HG03108 (cell line): Measurements from ENCODE around the gene COA4.
A peak's percentile ranks its signal among the peaks of the same experiment; 100 is the strongest.
"Not testable (repeated sequence)": the region's sequence is repeated elsewhere in the genome, so short reads cannot be mapped to it uniquely, and the experiment has no call there.

Source experiments
- ATAC-seq: cut with Tn5 transposase; IDR thresholded peaks from one replicate; pipeline ENCODE4 v1.9.1; 2021; ENCODE audit warnings: moderate library complexity; ENCODE audit not compliant: unreplicated experiment

The COA4 gene

DNA sequence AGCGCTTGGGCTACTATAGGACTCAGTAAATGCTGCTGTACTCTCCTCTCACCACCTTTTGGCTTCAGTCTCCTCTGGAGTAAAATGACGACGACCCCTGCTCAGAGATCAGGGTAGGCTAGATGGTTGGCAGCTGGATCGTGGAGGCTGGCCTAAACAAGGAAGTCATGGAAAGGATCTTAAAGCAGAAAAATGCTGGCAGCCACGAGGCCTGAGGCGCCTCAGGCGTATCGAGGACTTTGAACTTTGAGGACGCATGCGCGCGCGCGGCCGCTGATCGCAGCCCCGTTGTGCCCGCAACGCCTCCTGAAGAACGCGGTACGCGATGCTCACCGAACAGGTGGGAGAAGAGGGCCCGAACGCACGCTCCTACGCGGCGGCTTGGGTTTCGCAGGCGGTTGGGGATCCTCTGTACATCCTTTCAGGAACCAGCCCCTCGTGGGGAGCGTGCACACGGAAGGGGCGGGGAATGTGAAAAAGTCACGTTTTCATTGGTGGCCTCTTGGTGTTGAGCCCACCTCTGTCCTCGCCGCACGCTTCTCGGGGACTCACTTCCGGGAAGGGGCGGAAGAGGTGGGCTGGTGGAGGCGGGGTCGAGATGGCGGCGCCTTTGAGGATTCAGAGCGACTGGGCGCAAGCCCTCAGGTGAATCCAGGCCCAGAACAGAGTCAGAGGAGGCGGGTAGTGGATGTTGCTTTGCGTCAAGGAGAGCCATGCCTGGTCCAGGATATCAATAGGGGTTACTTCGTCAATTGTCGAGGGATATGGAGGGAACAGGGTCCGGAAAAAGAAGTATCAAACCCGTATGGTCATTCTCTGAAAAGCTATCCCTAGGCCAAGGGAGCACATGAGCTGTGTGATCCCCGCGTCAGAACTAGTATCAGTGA lies at the start of gene COA4, which contains the start of gene PAAF1:
COA4 (minus strand) TSS at position 423 of the 887 bp plus-strand sequence. CDS start 3,468 bp downstream, outside the sequence.
PAAF1 (plus strand) TSS at position 576 of the 887 bp plus-strand sequence; CDS start at position 599, 23 bp downstream.
- peak; percentile 97 for ATAC-seq

DNA sequence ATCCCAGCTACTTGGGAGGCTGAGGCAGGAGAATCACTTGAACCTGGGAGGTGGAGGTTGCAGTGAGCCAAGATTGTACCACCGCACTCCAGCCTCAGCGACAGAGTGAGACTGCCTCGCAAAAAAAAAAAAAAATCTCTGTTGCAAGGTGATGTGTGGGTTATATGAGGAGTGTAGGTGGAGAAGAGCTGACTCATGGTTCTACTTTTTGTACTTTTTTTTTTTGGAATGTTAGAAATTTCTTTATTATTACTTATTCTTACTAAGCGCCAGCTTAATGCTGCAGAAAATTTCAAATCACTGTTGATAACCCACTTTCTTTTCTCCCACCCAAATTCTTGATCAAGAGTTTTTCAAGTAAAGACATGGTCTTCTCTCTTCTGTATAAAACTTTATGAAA lies 44.5 kb upstream of the COA4 start:
- no peak for ATAC-seq

DNA sequence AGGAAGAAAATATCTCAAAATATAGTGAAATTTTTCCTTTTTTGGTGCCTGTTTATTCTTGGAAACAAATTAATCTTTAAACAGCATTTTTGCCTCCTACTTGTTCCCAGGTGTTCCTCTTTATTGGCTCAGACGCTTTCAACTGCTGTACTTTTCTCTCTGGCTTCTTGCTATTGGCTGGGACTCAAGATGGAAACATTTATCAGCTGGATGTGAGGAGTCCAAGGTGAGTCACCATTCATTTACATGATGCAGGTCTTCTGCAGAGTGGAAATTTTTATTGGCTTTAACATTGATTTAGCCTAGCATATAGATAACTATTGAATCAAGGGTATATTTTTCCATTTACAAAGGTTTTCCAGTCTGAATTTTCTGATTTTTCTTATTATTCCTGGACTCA lies 39.8 kb upstream of the COA4 start:
- no peak for ATAC-seq

DNA sequence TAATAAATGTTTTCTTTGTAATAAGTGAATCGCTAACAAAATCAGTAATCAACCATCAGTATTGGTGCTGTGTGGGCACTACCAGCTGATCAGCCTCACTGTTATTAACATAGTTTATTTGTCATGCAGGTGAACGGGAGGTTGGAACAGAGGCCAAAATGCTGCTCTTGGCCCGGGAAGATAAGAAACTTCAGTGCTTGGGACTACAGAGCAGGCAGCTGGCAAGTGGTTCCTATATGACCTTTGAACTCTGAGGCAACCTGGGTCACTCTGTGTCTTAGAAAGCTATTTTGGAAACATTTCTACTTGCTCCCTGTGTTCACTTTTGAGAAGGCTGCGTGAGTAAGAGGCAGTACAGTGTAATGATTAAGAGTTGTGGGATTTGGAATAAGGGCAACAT lies 37.6 kb upstream of the COA4 start:
- no peak for ATAC-seq

DNA sequence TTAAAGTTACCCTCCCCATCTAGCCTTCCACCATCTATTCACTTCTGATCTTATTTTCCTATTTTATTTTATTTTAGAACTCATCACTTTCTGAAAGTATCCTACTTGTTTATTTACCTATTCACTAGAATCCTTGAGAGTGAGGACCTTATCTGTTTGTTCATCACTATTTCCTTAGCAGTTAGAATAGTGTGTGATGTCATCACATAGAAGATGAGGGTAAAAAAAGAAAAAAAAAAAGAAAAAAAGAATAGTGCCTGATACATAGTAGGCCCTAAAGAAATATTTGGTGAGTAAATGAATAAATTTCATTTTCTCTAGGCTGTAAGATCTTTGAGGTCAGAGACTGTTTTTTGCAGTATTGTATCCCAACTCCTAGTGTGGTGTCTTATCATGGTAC lies 36.8 kb upstream of the COA4 start:
- ATAC-seq: no peak

DNA sequence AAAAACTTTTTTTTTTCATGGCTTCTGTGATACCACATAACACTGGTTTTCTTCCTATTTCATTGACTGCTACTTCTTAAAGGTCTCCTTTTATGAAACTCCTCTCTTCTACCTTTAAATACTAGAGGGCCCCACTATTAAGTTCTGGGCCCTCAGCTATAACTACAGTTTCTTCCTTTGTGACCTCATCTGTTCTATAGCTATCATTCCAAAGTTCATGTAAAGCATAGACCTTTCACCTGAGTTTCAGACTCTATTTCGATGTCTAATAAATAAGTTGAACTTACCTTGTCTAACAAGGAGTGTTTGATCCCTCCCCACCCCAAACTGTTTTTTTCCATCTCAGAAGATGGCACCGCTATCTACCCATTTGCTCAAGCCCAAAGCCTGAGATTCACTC lies 35.4 kb upstream of the COA4 start:
- ATAC-seq: no peak

DNA sequence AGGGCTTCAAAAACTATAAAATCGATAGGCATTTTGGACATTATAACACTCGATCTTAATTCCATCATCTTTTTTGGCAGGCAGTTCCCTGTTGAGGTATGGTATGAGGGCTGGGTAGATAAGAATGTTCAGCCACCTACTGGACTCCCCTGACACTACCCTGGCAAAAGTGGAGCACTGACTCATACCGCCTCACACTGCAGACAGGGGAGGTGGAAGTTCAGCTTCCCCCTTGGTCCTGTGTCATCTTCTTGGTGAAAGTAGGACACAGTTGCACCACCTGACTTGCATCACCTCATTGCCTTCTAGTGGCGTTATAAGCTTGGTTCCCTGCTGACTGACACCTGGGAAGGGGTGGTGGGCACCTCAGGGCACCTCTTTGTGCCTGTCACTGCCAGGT lies 30.5 kb upstream of the COA4 start:
- ATAC-seq: no peak

DNA sequence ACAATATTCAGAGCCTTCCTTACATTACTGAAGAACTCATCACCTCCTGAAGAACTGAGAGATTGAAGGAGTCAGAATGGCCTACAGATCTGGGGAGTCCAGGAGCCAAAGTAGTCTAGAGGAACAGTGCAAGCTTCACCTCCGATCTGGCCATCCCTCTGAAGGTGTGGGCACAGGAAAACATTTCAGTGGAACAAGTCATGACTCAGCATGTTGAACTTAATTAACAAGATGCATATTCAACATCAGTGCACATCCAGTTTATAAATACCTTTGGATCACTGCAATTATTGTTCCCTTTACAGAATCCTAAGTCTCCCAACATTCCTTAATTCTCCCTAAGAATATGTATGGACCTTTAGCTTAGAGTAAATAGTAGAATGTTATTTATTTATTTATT lies 25.7 kb upstream of the COA4 start:
- ATAC-seq: no peak

DNA sequence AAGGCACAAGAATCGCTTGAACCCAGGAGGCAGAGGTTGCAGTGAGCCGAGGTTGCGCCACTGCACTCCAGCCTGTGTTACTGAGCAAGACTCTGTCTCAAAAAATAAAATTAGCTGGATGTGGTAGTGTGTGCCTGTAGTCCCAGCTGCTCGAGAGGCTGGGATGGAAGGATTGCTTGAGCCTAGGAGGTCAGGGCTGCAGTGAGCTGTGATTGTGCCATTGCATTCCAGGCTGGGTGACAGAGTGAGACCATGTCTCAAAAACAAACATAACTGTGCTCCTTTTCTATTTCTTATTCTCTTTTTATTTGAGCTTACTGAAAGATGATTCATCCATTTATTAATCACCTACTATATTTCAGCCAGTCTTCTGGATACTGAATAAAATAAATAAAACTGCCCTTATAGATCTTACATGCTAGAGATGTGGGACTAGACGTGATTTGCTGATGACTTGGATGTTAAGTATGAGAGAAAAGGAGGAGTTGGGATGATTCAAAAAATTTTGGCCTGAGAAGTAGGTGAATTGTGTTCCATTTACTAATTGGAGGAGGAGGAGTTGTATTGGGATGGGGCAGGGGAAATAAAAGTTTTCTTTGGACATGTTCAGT lies 18.2 kb upstream of the COA4 start:
- ATAC-seq: no peak

DNA sequence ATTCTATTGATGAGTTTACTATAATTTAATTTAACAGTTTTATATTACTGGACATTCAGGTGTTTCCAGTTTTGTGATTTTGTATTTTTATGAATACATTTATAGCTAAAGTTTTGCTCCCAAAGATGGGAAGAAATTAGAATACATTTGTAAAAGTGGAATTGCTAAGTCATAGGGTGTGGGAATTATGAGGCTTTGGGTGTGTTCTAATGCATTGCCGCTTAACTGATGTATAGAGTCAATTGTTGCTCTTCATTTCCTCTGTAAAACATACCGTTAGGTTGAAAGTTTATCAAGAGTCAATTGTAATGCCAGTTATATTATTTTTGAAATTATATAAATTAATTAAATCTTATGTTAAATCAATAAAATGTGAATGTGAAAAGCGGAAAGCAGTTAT lies 16.4 kb upstream of the COA4 start:
- no peak for ATAC-seq

DNA sequence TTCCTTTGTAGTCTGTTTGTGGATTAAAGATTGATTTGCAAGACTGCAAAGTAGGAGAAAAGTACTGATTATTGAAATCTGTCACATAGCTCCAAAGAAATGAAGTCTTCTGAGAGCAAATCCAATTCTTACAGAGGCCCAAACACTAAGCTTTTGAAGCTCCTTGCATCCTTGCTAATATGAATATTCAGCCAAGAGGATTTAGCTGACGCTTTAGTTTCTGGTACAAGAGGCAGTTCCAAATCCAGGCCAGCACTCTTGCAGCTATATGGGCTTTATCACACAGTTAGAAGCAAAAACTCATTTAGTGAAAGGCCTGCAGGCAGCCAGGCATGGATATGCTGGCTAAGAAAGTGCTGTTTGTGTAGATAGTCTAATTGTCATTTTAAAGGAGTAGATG lies 12.9 kb upstream of the COA4 start:
- ATAC-seq: no peak

DNA sequence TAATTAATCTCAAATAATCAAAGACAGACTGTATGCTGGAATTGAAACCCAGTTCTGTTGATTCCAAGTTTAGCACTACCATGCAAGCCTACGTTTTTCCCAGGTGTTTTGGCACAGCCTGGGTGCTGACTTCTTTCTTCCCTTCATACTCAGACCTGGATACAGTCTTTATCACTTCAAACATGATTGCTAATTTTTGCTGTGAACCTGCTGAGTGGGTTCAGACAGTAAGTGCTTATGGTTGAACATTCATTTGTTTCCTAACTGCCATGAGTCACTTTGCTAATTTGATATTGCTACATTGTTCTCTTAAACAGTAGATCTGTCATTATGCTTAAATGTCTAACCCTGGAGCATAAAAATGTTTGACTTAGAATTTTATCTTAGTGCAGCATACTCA lies 12.4 kb upstream of the COA4 start:
- ATAC-seq: no peak

DNA sequence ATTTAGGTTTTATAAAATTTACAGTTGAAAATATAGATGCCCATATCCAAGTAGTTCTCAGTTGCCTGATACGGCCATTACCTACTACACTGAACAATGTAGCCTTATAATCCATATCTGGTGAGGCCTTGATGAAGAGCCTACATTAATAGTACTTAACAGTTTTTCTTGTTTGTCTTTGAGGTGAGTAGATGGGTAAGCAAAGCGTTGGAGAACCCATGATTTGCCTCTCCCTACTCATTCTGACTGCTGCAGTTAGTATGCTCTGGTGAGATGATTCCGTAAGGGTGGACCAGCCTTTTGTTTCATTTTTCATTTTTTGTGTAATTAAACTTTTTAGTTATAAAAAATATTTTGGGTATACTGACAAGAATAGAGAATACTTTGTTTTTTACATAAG lies 11.6 kb upstream of the COA4 start:
- ATAC-seq: no peak

DNA sequence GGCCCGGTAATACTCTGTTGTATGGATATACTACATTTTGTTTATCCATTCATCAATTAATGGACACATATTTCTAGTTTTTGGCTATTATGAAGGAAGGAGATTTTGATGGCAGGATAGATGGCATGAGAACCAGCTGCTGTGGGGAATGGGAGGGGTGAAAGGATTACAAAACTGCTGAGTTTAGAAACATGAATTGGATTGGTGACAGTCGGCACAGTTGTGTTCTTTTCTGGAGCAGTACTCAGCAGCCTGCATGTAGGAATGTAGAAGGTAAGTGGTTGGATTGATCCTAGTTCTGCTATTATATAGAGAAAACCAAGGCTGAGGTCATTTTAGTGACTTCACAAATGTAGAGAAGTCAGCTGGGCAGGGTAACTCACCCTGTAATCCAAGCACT lies 7.2 kb upstream of the COA4 start:
- no peak for ATAC-seq

DNA sequence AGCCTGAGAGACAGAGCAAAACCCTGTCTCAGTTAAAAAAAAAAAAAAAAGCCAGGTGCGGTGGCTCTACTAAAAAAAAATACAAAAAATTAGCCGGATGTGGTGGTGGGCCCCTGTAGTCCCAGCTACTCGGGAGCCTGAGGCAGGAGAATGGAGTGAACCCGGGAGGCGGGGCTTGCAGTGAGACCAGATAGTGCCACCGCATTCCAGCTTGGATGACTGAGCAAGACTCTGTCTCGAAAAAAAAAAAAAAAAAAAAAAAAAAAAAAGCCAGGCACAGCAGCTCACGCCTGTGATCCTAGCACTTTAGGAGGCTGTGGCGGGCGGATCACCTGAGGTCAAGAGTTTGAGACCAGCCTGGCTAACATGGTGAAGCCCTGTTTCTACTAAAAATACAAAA lies 3.8 kb upstream of the COA4 start:
- not testable (repeated sequence) for ATAC-seq

DNA sequence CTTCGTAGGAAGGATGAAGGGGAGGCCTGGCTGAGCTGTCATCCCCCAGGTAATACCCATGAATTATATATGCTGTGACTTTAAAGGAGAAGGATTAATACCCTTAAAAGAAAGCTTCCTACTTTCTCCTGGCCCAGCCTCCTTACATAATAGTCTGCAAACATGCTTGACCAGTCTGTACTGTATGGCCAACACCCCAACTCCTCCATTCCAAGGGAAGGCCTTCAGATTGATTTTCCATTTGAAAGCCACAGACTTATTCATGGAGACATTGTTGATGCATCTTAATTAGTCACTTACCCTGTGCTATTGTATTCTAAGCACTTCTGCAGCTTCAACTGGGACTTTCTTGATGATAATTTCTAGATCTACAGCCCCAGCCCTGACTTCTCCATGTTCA lies 2.1 kb upstream of the COA4 start:
- ATAC-seq: no peak

DNA sequence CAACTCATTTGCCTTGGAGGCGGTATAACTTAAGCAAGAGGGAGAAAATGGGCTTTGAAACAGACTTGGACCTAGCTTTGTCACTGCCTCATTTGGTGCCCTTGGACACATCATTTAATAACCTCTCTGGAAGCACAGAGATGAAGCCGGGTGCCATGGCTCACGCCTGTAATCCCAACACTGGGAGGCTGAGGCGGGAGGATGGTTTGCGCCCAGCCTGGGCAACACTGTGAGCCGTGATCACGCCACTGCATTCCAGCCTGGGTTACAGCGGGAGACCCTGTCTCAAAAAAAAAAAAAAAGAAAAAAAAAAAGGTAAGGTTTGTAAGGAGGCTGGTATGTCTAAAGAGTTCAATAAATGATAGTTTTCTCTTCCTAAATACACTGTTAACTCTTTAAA lies 806 bp downstream of the COA4 start:
- ATAC-seq: no peak

DNA sequence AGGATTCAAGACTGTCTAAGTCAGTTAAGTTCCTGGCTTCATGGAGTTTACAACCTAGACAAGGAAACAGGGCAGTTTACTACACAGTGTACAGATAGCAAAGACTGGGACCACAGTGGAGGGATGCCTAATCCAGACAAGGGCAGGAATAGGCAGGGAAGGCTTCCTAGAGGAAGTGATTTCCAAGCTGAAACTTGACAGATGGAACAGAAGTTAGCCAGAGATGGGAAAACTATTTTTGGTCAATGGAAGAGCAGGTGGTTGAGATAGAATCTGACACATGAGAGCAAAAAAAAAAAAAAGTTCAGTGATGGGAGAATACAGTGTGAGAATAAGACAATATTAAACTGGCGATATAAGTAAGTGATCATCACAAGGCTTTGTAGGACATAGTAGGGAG lies 1.3 kb downstream of the COA4 start:
- no peak for ATAC-seq

DNA sequence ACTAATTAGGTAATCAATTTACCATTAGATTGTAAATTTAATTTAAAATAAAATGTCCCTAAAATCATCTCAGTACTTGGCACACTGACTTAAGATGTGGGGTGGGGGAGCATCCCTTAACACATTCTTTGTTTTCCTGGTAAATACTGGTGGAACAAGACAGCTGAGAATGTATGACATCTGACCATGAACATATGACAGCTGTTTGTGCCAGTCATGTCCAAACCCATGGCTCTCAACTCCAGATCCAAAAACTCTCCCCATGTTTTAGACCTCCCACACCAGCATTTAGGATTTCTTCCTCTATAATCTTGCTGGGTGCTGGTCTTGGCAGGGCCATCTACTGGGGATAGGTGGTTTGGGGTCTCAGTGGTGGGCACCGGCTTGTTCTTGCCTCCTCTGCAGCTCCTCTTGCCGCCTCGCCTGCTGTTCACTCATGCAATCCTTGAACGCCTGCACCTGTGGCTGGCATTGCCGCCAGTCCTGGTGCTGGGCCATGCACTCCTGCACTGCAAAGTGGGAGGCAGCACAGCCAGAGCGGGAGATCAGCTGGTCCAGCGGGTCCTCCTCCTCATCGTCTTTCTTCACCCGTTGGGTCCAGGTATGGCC lies 3.8 kb downstream of the COA4 start:
- ATAC-seq: no peak

DNA sequence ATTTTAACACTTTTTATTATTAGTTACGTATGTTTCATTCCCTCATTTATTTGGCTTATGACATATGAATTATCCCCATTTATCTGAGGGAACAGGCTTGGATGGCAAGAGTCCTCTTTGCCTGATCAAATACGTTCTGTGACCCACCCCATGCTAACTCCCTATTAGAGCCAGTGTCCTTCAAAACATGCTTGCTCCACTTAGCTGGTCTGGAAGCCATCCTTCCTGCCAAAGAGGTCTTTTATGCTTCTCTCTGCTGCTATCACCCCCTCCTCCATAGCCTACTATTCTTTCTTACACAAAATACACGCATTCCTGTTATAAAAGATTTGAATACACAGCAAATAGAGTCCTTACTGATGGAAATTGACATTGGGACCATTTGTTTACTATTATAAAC lies 6.4 kb downstream of the COA4 start:
- ATAC-seq: no peak

DNA sequence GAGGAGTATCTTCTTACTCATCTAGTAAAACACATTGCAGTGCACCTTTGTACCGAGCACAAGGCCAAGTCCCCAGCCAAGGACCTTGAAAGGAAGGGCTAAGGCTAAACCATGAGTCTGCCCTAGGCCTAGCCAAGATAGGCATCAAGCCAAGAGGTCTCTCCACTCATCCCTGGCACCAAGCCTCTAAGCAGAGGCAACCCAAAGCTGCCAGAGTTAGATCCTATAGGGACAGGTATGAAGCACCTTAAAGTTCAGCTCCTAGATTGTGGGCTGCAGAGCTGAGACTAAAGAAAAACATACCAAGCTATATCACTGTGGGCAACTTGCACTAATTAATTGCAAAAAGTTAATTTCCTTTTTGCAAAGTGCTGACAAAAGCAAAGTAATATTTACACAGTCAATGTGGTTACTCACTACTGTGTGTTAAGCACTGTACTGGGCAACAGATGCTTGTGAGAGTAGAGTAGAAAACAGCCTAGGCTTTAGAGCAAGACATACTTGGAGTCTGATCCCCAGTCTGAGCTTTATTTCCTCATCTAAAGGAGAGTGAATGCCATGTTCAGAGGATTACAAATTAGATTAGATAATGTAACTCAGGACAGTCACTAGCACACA lies 7.2 kb downstream of the COA4 start:
- no peak for ATAC-seq

DNA sequence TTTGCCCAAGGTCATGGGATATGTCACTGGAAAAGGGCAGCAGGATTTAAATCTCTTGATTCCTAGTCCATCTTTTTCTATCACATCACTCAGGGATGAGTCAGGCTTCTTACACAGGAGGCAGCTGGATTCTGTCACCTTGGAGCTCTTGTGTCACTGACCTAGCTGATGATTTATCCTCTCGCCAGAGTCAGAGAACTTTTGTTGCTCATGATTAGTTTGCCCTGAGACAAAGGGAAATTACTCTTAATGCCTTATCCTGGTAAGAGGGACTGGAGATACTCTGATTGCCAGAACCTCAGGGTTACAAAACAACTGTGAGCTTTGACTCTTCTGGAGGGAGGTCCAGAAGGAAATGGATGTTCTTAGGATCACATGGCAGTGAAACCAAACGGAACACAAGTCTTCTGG lies 10.1 kb downstream of the COA4 start:
- no peak for ATAC-seq
